GM23338 (cell line): ENCODE measurements around the gene PCDHGA1. TPM values are rescaled to one million over a fixed set of nuclear protein-coding genes. Genes with fewer than 3 reads are reported as not detected.

Experiments
- ATAC-seq: fragments of 200-7000 bp; cut with Tn5 transposase; 3 replicates; pipeline ENCODE4 v1.9.1; 2020
- DNase-seq: peaks from one replicate; pipeline ENCODE4 v3.0.0-alpha.2; 2015; ENCODE audit warnings: low spot score
- H2AFZ ChIP-seq: fragments of 200-600 bp; sonication (generic); 2 replicates; pipeline ENCODE4 v1.8.0; 2016; ENCODE audit warnings: antibody characterized with exemption, mild to moderate bottlenecking, moderate library complexity
- H3F3A ChIP-seq: fragments of 200-600 bp; sonication (generic); replicated peaks from 2 replicates; pipeline ENCODE4 v1.8.0; 2017; ENCODE audit warnings: antibody characterized with exemption, mixed run types, low read depth
- H3K27ac ChIP-seq: fragments of 200-600 bp; sonication (generic); 2 replicates; pipeline ENCODE4 v1.6.1; 2016; ENCODE audit warnings: low read depth
- H3K27me3 ChIP-seq: fragments of 200-600 bp; sonication (generic); 2 replicates; pipeline ENCODE4 v1.8.0; 2016; ENCODE audit warnings: mild to moderate bottlenecking, mixed run types, moderate library complexity; ENCODE audit not compliant: insufficient read depth
- H3K36me3 ChIP-seq: fragments of 200-600 bp; sonication (generic); 2 replicates; pipeline ENCODE4 v1.8.0; 2016; ENCODE audit warnings: mild to moderate bottlenecking; ENCODE audit not compliant: insufficient read depth
- H3K4me1 ChIP-seq: fragments of 200-600 bp; sonication (generic); 2 replicates; pipeline ENCODE4 v1.8.0; 2016; ENCODE audit warnings: mild to moderate bottlenecking, moderate library complexity; ENCODE audit not compliant: insufficient read depth
- H3K4me2 ChIP-seq: fragments of 200-600 bp; sonication (generic); 2 replicates; pipeline ENCODE4 v1.7.1; 2017; ENCODE audit warnings: mixed run types
- H3K4me3 ChIP-seq: fragments of 200-600 bp; sonication (generic); 2 replicates; pipeline ENCODE4 v1.6.1; 2016; ENCODE audit warnings: mixed run types
- H3K79me2 ChIP-seq: fragments of 200-600 bp; sonication (generic); replicated peaks from 2 replicates; pipeline ENCODE4 v1.8.0; 2017; ENCODE audit warnings: mild to moderate bottlenecking; ENCODE audit not compliant: insufficient read depth
- H3K9me2 ChIP-seq: fragments of 200-600 bp; sonication (generic); 2 replicates; pipeline ENCODE4 v1.8.0; 2017; ENCODE audit not compliant: insufficient read depth
- H4K20me1 ChIP-seq: fragments of 200-600 bp; sonication (generic); replicated peaks from 2 replicates; pipeline ENCODE4 v1.8.0; 2017; ENCODE audit warnings: mild to moderate bottlenecking; ENCODE audit not compliant: insufficient read depth
- H3K27ac Mint-ChIP-seq: 2 replicates; pipeline ENCODE4 v1.8.0; 2020; ENCODE audit warnings: inconsistent platforms, mild to moderate bottlenecking, moderate library complexity, mixed read lengths
- H3K27me3 Mint-ChIP-seq: 3 replicates; pipeline ENCODE4 v1.8.0; 2022; ENCODE audit warnings: low read depth, mild to moderate bottlenecking, moderate library complexity, mixed read lengths, inconsistent platforms; ENCODE audit not compliant: insufficient read depth, poor library complexity
- H3K36me3 Mint-ChIP-seq: 3 replicates; pipeline ENCODE4 v1.8.0; 2021; ENCODE audit warnings: low read depth, mild to moderate bottlenecking, inconsistent platforms, moderate library complexity, mixed read lengths
- H3K4me1 Mint-ChIP-seq: 3 replicates; pipeline ENCODE4 v1.8.0; 2020; ENCODE audit warnings: mild to moderate bottlenecking, inconsistent platforms, mixed read lengths
- H3K4me3 Mint-ChIP-seq: 3 replicates; pipeline ENCODE4 v1.8.0; 2021; ENCODE audit warnings: moderate library complexity, mild to moderate bottlenecking, inconsistent platforms, mixed read lengths
- H3K9me3 Mint-ChIP-seq: 3 replicates; pipeline ENCODE4 v1.8.0; 2020; ENCODE audit warnings: moderate library complexity, mild to moderate bottlenecking, inconsistent platforms, mixed read lengths
- CREB1 ChIP-seq: fragments of 250-450 bp; sonication (Bioruptor Pico); IDR thresholded peaks from 2 replicates; pipeline ENCODE4 v1.5.0; 2020; ENCODE audit warnings: low read depth, mild to moderate bottlenecking, moderate library complexity
- CTCF ChIP-seq, 2 experiments: fragments of 200-600 bp in 1 of 2; sonication (generic) in 1 of 2; conservative IDR thresholded peaks; 2 replicates each; pipeline versions ENCODE4 v1.5.1 to v1.6.1; 2016 to 2017; ENCODE audit warnings: antibody characterized with exemption in 2 of 2, low read depth in 2 of 2, mild to moderate bottlenecking in 2 of 2, moderate library complexity in 1 of 2
- ETS1 ChIP-seq: IDR thresholded peaks from 2 replicates; pipeline ENCODE4 v1.6.1; 2016; ENCODE audit warnings: antibody characterized with exemption
- EZH2 ChIP-seq: fragments of 200-600 bp; sonication (generic); IDR thresholded peaks from one replicate; pipeline ENCODE4 v1.8.0; 2017; ENCODE audit warnings: antibody characterized with exemption, mild to moderate bottlenecking, low read depth; ENCODE audit not compliant: unreplicated experiment
- EZH2phosphoT487 ChIP-seq: fragments of 200-600 bp; sonication (generic); IDR thresholded peaks from one replicate; pipeline ENCODE4 v1.8.1; 2018; ENCODE audit warnings: antibody characterized with exemption; ENCODE audit not compliant: unreplicated experiment
- JUNB ChIP-seq: IDR thresholded peaks from one replicate; pipeline ENCODE4 v1.6.1; 2016; ENCODE audit warnings: antibody characterized with exemption; ENCODE audit not compliant: unreplicated experiment
- NANOG ChIP-seq: IDR thresholded peaks from 2 replicates; pipeline ENCODE4 v1.6.1; 2016; ENCODE audit warnings: antibody characterized with exemption, borderline replicate concordance
- POLR2AphosphoS5 ChIP-seq: IDR thresholded peaks from 2 replicates; pipeline ENCODE4 v1.6.1; 2016; ENCODE audit warnings: antibody characterized with exemption, low read depth
- REST ChIP-seq: IDR thresholded peaks from one replicate; pipeline ENCODE4 v1.6.1; 2018; ENCODE audit warnings: antibody characterized with exemption; ENCODE audit not compliant: unreplicated experiment
- STAT1 ChIP-seq: IDR thresholded peaks from one replicate; pipeline ENCODE4 v1.6.1; 2016; ENCODE audit warnings: antibody characterized with exemption; ENCODE audit not compliant: unreplicated experiment
- ZNF114 ChIP-seq: fragments of 250-450 bp; sonication (Bioruptor Pico); IDR thresholded peaks from 2 replicates; pipeline ENCODE4 v1.5.0; 2020; ENCODE audit warnings: mild to moderate bottlenecking, moderate library complexity
- ZNF462 ChIP-seq: fragments of 250-450 bp; sonication (Bioruptor Pico); IDR thresholded peaks from 2 replicates; pipeline ENCODE4 v1.5.0; 2020; ENCODE audit warnings: mild to moderate bottlenecking, moderate library complexity
- polyA plus RNA-seq: library from polyadenylated mRNA; unstranded; fragments of >200 nt; fragmentation: Nextera tagmentation; extraction: Ambion mirVana; gene quantifications from 2 replicates; pipeline ENCODE4 v1.2.1, GENCODE V29; 2016
- total RNA-seq: library from RNA; depleted of rRNA; stranded (reverse); fragments of >200 nt; shearing (Covaris generic); gene quantifications from 2 replicates; pipeline ENCODE4 v1.2.3, GENCODE V29; 2014

Gene PCDHGA1
- total and polyA plus RNA-seq, 2 experiments from 2014 or later: 0.39 to 1.7 TPM

GRCh38 chr5:141437221-141437620 lies 106.9 kb downstream of the PCDHGA1 start:
- no peak for ATAC-seq
- no peak overlapping the region for H3K4me2 ChIP-seq
- Mint-ChIP-seq H3K36me3 (peaks cover 30% of the 10 kb centered on the region), H3K9me3 (peaks cover 33% of the 10 kb centered on the region), H3K4me1 (peaks cover 9% of the 10 kb centered on the region), H3K27me3 (no peaks in the 10 kb centered on the region), H3K4me3 (no peak overlapping the region), H3K27ac (no peak overlapping the region)
- H4K20me1 ChIP-seq: no peaks in the 10 kb centered on the region; the same call in 1 of the 2 replicates
- no peak overlapping the region for H3K27ac ChIP-seq
- DNase-seq: no peak
- H3K36me3 ChIP-seq: no peaks in the 10 kb centered on the region
- H3K4me1 ChIP-seq: peaks cover 10% of the 10 kb centered on the region
- H3K27me3 ChIP-seq: no peaks in the 10 kb centered on the region
- no peak overlapping the region for H2AFZ ChIP-seq
- TF ChIP-seq POLR2AphosphoS5 (no peak), CTCF (conservative IDR thresholded peaks at IDR 0.05; ENCODE audit: low read depth in 2 of 2) (no peak), NANOG (no peak), EZH2phosphoT487 (no peak), EZH2 (no peak), ZNF114 (CRISPR knock-in tag) (no peak), REST (no peak), ETS1 (no peak), ZNF462 (CRISPR knock-in tag) (no peak), CREB1 (CRISPR knock-in tag) (no peak), JUNB (no peak), STAT1 (no peak)
- H3F3A ChIP-seq: no peaks in the 10 kb centered on the region
- no peaks in the 10 kb centered on the region for H3K9me2 ChIP-seq
- no peaks in the 10 kb centered on the region for H3K79me2 ChIP-seq
- no peak overlapping the region for H3K4me3 ChIP-seq
